Stimulated activated CD4-positive, alpha-beta T cell treated with anti-CD3 and anti-CD28 coated beads, Interleukin-1b, Interleukin-23, amount 100 ng/mL, for 4 hours (primary cell): ENCODE measurements around the gene SFRP5.

Experiments
- DNase-seq, 2 donors: peaks; one replicate each; pipeline ENCODE4 v3.0.0-alpha.2; 2020; ENCODE audit warnings: low read depth in 2 of 2

SFRP5 gene

DNA sequence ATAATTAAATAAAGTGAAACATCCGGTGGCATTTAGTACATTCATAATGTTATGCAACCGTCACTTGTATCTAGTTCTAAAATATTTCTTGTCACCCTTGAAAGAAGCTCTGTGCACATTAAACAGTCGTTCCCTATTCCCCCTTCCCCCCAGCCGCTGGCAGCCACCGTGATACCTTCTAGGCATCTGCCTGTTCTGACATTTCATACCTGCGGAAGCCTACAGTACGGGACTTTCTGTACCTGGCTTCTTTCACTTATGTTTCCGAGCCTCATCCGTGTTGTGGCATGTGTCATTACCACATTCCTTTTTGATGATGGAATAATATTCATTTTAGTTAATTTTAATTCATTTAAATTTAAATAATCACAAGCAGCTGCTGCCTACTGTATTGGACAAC, 13.9 kb upstream of the SFRP5 start:
- no peak for DNase-seq

DNA sequence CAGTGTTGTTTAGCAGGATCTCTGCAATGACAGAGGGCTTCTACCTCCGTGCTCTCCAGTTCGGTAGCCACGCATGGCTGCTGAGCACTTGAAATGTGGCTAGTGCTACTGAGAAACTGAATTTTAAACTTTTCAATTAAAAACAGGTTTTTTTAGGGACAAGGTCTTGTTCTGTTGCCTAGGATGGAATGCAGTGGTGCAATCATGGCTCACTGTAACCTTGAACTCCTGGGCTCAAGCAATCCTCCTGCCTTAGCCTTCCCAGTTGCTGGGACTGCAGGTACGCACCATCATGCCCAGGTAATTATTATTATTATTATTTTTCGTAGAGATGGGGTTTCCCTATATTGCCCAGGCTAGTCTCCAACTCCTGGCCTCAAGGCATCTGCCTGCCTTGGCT, 13.4 kb upstream of the SFRP5 start:
- DNase-seq = no peak

GRCh38 chr10:97784200-97784810, 12.5 kb upstream of the SFRP5 start:
- DNase-seq = no peak

GRCh38 chr10:97782455-97783228, 10.8 kb upstream of the SFRP5 start:
- DNase-seq = no peak

GRCh38 chr10:97781618-97782331, 10.0 kb upstream of the SFRP5 start:
- DNase-seq = no peak

DNA sequence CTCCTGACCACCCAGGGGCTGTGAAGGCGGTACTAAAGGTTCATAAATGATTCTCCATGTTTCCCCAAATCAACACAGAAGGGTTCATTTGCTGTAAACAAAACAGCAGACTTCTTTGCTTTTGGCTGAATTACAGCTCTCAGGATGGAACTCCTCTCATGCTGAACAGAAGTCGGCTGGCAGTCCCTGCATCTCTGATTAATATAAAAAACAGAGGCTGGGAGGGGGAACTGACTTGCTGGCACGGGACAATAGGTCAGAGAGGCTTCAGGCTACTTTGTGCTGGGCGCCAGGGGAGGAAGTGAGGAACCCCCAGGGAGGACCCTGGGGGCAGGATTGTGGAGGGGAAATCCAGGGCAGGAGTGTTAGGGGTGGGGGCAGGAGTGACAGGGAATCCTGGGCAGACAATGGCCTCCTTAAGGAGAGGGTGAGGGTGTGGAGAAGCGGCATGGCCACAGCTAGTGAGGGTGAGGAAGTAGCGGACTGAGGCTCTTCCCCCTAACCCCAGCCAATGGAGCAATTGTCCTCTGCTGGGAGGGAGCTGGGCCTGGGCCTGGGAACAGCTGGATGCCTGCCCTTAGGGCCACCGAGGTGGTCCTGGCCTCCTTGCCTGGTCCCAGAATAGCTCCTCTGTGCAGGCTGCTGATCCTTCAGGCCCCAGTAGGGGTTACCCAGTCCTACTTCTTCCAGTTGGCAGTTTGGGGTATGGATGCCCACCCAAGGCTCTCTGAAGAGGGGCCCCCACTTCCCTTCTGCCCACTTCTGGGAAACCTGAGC, 9.2 kb upstream of the SFRP5 start:
- no peak for DNase-seq

DNA sequence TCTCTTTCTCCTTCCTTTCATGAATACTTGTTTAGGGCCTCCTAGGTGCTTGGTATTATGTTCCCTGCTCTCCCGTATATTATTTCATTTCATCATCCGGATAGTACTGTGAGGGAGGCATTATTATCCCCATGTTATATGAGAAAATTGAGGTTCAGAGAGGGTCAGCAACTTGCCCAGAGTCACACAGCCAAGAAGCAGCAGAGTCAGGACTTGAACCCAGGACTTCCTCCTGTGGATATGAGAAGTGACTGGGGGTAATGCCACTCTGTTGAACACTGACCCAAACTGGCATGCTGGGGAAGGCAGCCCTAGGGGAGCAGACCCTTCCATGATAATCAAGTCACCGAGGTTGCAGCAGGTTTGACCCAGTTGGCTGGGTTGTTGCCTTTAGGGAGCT, 8.2 kb upstream of the SFRP5 start:
- DNase-seq = no peak

DNA sequence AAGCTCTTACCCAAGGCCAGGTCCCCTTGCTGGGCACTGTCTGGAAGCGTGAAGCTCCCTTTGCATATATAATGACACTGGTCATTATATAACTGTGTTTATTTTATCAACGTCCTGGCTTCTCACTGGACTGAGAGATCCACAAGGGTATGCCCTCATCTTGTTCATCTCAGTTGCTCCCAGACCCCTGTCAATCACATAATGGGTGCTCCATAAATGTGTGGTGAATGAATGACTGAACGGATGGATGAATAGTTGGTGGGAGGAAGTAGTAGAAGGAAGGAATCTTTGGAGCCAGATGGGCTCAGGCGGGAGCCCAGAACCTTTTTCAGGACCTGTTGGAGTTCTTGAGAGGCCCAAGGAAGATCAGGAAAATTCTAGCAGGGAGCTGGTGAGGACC, 7.7 kb upstream of the SFRP5 start:
- no peak for DNase-seq

GRCh38 chr10:97778452-97779302, 6.9 kb upstream of the SFRP5 start:
- DNase-seq = no peak

- no peak for DNase-seq
Observed at GRCh38 chr10:97777143-97777542, 5.3 kb upstream of the SFRP5 start.

DNA sequence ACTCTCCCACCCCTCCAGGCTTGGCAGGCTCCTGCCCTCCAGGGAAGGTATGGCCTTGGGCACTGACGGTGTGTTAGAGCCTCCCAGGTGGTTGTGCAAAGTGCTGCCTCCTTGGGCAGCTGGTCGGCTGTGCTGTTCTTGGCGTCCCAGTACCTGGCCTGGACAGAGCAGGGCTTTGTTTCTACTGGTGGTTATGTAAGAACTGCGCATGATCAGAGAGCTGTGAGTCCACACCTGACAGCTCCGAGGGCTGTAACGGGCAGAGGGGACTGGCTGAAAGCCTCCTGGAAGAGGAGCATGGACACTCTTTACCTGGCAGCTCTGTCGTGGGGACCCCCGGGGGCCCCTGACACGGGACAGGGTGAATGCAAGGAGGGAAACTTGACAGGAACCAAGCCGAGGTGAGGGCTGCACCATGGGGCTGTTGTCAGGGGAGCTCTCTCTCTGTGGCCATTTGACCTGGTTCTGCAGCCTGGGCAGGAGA, 3.1 kb upstream of the SFRP5 start:
- DNase-seq = no peak

- DNase-seq = no peak
Observed at GRCh38 chr10:97773096-97773495, 1.3 kb upstream of the SFRP5 start.

DNA sequence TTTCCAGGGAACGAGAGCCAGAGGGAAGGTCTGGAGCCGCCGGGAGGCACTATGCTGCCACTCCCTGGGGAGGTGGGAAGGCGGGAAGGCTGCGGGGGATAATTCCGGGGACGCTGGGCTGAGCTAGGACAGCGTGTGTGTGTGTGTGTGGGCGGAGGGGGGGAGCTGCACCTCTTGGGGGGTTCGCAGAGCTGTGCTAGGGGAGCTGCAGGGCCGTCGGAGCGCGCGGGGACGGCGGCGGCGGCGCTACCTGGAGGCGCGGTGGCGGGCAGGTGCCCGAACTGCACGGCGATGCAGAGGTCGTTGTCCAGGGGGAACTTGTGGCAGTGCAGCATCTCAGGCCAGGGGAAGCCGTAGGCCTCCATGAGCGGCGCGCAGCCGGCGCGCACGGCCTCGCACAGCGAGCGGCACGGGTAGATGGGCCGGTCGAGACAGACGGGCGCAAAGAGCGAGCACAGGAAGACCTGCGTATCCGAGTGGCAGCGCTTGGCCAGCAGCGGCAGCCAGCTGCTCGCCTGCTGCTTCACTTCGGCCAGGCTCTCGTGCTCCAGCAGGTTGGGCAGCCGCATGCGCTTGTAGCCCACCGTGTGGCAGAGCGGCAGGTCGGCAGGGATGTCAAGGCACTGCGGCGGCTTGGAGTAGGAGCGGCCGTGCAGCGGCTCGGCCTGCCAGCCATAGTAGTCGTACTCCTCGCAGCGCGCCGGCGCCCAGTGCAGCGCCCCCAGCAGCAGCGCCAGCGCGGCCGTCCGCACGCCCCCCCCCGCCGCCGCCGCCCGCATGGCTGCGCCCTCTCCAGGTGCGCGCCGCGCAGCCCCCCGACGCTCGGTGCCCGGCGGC, 526 bp downstream of the SFRP5 start:
- DNase-seq = no peak

- DNase-seq = no peak
Observed at GRCh38 chr10:97770255-97770654, 1.5 kb downstream of the SFRP5 start.

GRCh38 chr10:97768322-97769315, 3.2 kb downstream of the SFRP5 start:
- DNase-seq = no peak

- DNase-seq = no peak
Observed at GRCh38 chr10:97766996-97767924, 4.5 kb downstream of the SFRP5 start.

- DNase-seq = no peak
Observed at GRCh38 chr10:97766106-97766810, 5.5 kb downstream of the SFRP5 start.
